GM15510 (cell line): ENCODE data around the gene STAG1.

Experiments
- POLR2A ChIP-seq: IDR thresholded peaks from 3 replicates; pipeline ENCODE4 v1.6.1; 2011; ENCODE audit warnings: borderline replicate concordance; ENCODE audit not compliant: insufficient read length; ENCODE audit errors: extremely low read depth

The STAG1 gene

DNA sequence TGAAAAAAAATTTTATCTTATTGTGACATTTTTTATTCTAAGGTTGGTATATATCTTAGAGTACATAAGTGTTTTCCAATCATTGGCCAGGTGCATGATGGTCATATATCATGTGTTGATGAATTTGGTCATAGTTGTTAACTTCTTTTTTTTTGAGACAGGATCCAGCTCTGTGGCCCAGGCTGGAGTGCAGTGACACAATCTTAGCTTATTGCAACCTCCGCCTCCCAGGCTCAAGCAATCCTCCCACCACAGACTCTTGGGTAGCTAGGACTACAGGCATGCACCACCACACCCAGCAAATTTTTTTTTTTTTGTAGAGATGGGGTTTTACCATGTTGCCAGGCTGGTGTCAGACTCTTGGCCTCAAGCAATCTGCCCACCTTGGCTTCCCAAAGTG, 458.0 kb downstream of the STAG1 start:
- no peak for TF ChIP-seq POLR2A

DNA sequence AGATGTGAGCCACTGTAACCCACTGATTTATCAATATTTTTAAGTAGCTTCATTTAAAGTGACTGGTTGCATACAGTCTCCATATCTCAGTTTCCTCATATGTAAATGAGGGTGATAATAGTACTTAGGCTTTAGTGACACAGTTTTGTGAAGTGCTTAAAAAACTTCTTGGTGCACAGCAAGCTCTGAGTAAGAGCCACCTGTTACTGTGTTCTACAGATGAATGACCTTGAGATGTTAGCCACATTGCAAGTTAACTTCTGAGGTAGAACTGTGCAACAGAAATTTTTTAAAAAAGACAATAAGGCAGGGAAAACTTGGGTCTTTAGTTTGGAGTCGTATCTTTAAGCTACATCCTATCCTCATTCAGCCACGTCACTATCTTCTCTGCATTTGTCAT, 458.9 kb downstream of the STAG1 start:
- TF ChIP-seq POLR2A = no peak

DNA sequence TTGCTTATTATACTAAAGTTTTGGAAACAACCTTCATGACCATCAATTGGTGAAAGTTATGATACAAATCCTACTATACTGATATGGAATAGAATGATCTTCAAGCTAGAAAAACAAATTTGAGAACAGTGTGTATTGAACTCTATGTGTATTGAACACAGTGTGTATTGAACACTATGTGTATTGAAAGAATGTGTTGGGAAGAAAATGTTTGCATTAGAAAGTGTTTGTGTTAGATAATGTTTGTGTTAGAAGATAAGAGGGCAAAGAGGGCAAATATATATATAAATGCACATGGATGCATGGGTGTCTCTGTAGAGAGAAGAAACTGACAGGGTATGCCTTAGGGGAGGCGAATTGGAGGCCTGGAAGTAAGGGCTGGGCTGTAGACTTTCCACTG, 459.7 kb downstream of the STAG1 start:
- no peak for TF ChIP-seq POLR2A

DNA sequence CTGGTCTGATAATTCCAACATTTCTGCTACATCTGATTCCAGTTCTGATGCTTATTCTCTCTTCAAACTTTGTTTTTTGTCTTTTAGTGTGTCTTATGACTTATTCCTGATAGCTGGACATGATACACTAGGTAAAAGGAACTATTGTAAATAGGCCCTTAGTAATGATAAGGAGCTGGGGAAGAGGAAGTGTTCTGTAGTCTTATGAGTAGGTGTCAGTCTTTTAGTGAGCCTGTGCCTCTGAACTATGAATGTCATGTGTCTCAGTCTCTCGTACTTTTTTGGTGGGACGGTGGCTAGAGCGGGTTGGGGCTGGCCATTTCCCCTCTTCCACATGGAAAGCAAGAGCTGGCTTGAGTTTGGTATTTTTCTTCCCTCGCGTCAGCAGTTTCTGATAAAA, 460.9 kb downstream of the STAG1 start:
- TF ChIP-seq POLR2A = no peak
